ENCODE data around the gene LRRC4B. TPM values are rescaled to one million over a fixed set of nuclear protein-coding genes. Genes with fewer than 3 reads are reported as not detected.
"Not testable (repeated sequence)": the region's sequence is repeated elsewhere in the genome, so short reads cannot be mapped to it uniquely, and the experiment has no call there.

Gene LRRC4B
- total RNA-seq, 2 experiments from 2014 or later, result not detected

GRCh38 chr19:50532952-50533351 lies 35.3 kb downstream of the LRRC4B start:
- DNase-seq, result no peak
- Mint-ChIP-seq H3K27me3 (ENCODE audit: low read depth) (peaks cover 3% of the 10 kb centered on the region), H3K9me3 (ENCODE audit: insufficient read depth) (no peaks in the 10 kb centered on the region), H3K4me1 (ENCODE audit: low read depth) (no peaks in the 10 kb centered on the region), H3K4me3 (no peak overlapping the region), H3K27ac (no peak overlapping the region), H3K36me3 (ENCODE audit: low read depth) (no peaks in the 10 kb centered on the region)
- ChIA-PET CTCF (interaction anchor here (6.9 kb wide), 1 partner anchor 24 kb away, joined by 58 read pairs; no protein-coding TSS in a partner anchor), POLR2A (no interaction called here)
- ATAC-seq, result no peak

GRCh38 chr19:50531171-50531612 lies 37.0 kb downstream of the LRRC4B start:
- ATAC-seq (no peak), DNase-seq (no peak)
- H3K4me1 Mint-ChIP-seq (ENCODE audit: low read depth), result no peaks in the 10 kb centered on the region
- H3K4me3 Mint-ChIP-seq, result no peak overlapping the region
- no peaks in the 10 kb centered on the region for H3K36me3 Mint-ChIP-seq (ENCODE audit: low read depth)
- ChIA-PET CTCF (no interaction called here), POLR2A (no interaction called here)
- no peak overlapping the region for H3K27ac Mint-ChIP-seq
- H3K27me3 Mint-ChIP-seq (ENCODE audit: low read depth), result peaks cover 3% of the 10 kb centered on the region
- H3K9me3 Mint-ChIP-seq (ENCODE audit: insufficient read depth), result no peaks in the 10 kb centered on the region

GRCh38 chr19:50528052-50528451 lies 40.2 kb downstream of the LRRC4B start:
- H3K36me3 Mint-ChIP-seq (ENCODE audit: low read depth); ATAC-seq; H3K4me1 Mint-ChIP-seq (ENCODE audit: low read depth); H3K9me3 Mint-ChIP-seq (ENCODE audit: insufficient read depth); POLR2A ChIA-PET; H3K27ac Mint-ChIP-seq; H3K27me3 Mint-ChIP-seq (ENCODE audit: low read depth); DNase-seq; H3K4me3 Mint-ChIP-seq: not testable (repeated sequence)
- CTCF ChIA-PET, result interaction anchor here (1.3 kb wide), 1 partner anchor 10 kb away, joined by 5 read pairs; no protein-coding TSS in a partner anchor

GRCh38 chr19:50522881-50523280 lies 45.4 kb downstream of the LRRC4B start:
- Mint-ChIP-seq H3K9me3 (ENCODE audit: insufficient read depth) (no peaks in the 10 kb centered on the region), H3K27me3 (ENCODE audit: low read depth) (no peaks in the 10 kb centered on the region), H3K4me3 (no peak overlapping the region), H3K4me1 (ENCODE audit: low read depth) (no peaks in the 10 kb centered on the region), H3K27ac (no peak overlapping the region), H3K36me3 (ENCODE audit: low read depth) (no peaks in the 10 kb centered on the region)
- ChIA-PET CTCF (no interaction called here), POLR2A (no interaction called here)
- ATAC-seq (no peak), DNase-seq (no peak)

- H3K4me1 Mint-ChIP-seq (ENCODE audit: low read depth), result no peaks in the 10 kb centered on the region
- POLR2A ChIA-PET, result no interaction called here
- no peak overlapping the region for H3K4me3 Mint-ChIP-seq
- H3K9me3 Mint-ChIP-seq (ENCODE audit: insufficient read depth), result no peaks in the 10 kb centered on the region
- DNase-seq, result no peak
- ATAC-seq, result no peak
- H3K36me3 Mint-ChIP-seq (ENCODE audit: low read depth), result no peaks in the 10 kb centered on the region
- H3K27me3 Mint-ChIP-seq (ENCODE audit: low read depth), result no peaks in the 10 kb centered on the region
- CTCF ChIA-PET, result no interaction called here
- H3K27ac Mint-ChIP-seq, result no peak overlapping the region
Observed at GRCh38 chr19:50520822-50521465, 47.3 kb downstream of the LRRC4B start.

- ChIA-PET CTCF (no interaction called here), POLR2A (interaction anchor here (0.7 to 1.4 kb wide), 2 partner anchors 8 to 10 kb away, joined by 3 to 4 read pairs; partner anchors contain the start of gene JOSD2)
- H3K4me1 Mint-ChIP-seq (ENCODE audit: low read depth), result peaks cover 2% of the 10 kb centered on the region
Observed at GRCh38 chr19:50519006-50519575, 49.1 kb downstream of the LRRC4B start.

GRCh38 chr19:50518091-50519005 lies 49.9 kb downstream of the LRRC4B start:
- DNase-seq (no peak), ATAC-seq (no peak)
- no peaks in the 10 kb centered on the region for H3K27me3 Mint-ChIP-seq (ENCODE audit: low read depth)
- no peaks in the 10 kb centered on the region for H3K36me3 Mint-ChIP-seq (ENCODE audit: low read depth)
- H3K4me1 Mint-ChIP-seq (ENCODE audit: low read depth), result peaks cover 2% of the 10 kb centered on the region
- H3K4me3 Mint-ChIP-seq, result no peak overlapping the region
- CTCF ChIA-PET, result no interaction called here
- H3K9me3 Mint-ChIP-seq (ENCODE audit: insufficient read depth), result no peaks in the 10 kb centered on the region
- POLR2A ChIA-PET, result interaction anchor here (0.7 kb wide), 1 partner anchor 11 kb away, joined by 4 read pairs; no protein-coding TSS in a partner anchor
- no peak overlapping the region for H3K27ac Mint-ChIP-seq

More at GRCh38 chr19:50519006-50519575, 49.1 kb downstream of the LRRC4B start:
- H3K9me3 Mint-ChIP-seq (ENCODE audit: insufficient read depth), result no peaks in the 10 kb centered on the region
- no peaks in the 10 kb centered on the region for H3K27me3 Mint-ChIP-seq (ENCODE audit: low read depth)
- no peak overlapping the region for H3K4me3 Mint-ChIP-seq
- no peak for DNase-seq
- no peaks in the 10 kb centered on the region for H3K36me3 Mint-ChIP-seq (ENCODE audit: low read depth)
- ATAC-seq, result no peak
- H3K27ac Mint-ChIP-seq, result no peak overlapping the region

- Mint-ChIP-seq H3K36me3 (ENCODE audit: low read depth) (no peaks in the 10 kb centered on the region), H3K4me1 (ENCODE audit: low read depth) (peaks cover 2% of the 10 kb centered on the region), H3K4me3 (no peak overlapping the region), H3K27ac (no peak overlapping the region), H3K9me3 (ENCODE audit: insufficient read depth) (no peaks in the 10 kb centered on the region), H3K27me3 (ENCODE audit: low read depth) (no peaks in the 10 kb centered on the region)
- ChIA-PET CTCF (no interaction called here), POLR2A (no interaction called here)
- ATAC-seq, result no peak
- DNase-seq, result no peak
Observed at GRCh38 chr19:50517704-50518075, 50.5 kb downstream of the LRRC4B start.

- Mint-ChIP-seq H3K36me3 (ENCODE audit: low read depth) (no peaks in the 10 kb centered on the region), H3K27ac (no peak overlapping the region), H3K27me3 (ENCODE audit: low read depth) (no peaks in the 10 kb centered on the region), H3K4me3 (no peak overlapping the region), H3K4me1 (ENCODE audit: low read depth) (peaks cover 2% of the 10 kb centered on the region), H3K9me3 (ENCODE audit: insufficient read depth) (no peaks in the 10 kb centered on the region)
- ChIA-PET POLR2A (no interaction called here), CTCF (interaction anchor here (1.5 kb wide), 1 partner anchor 40 kb away, joined by 6 read pairs; no protein-coding TSS in a partner anchor)
- no peak for ATAC-seq
- DNase-seq, result no peak
Observed at GRCh38 chr19:50516964-50517703, 51.1 kb downstream of the LRRC4B start.

- DNase-seq (no peak), ATAC-seq (no peak)
- POLR2A ChIA-PET, result no interaction called here
- H3K36me3 Mint-ChIP-seq (ENCODE audit: low read depth), result no peaks in the 10 kb centered on the region
- H3K9me3 Mint-ChIP-seq (ENCODE audit: insufficient read depth), result no peaks in the 10 kb centered on the region
- CTCF ChIA-PET, result interaction anchor here (1.5 kb wide), 1 partner anchor 40 kb away, joined by 6 read pairs; no protein-coding TSS in a partner anchor
- H3K27me3 Mint-ChIP-seq (ENCODE audit: low read depth), result no peaks in the 10 kb centered on the region
- H3K27ac Mint-ChIP-seq, result no peak overlapping the region
- no peak overlapping the region for H3K4me3 Mint-ChIP-seq
- H3K4me1 Mint-ChIP-seq (ENCODE audit: low read depth), result peaks cover 5% of the 10 kb centered on the region
Observed at GRCh38 chr19:50516456-50516855, 51.8 kb downstream of the LRRC4B start.

GRCh38 chr19:50515168-50515561 lies 53.1 kb downstream of the LRRC4B start:
- Mint-ChIP-seq H3K4me1 (ENCODE audit: low read depth) (peaks cover 15% of the 10 kb centered on the region), H3K27me3 (ENCODE audit: low read depth) (no peaks in the 10 kb centered on the region), H3K9me3 (ENCODE audit: insufficient read depth) (no peaks in the 10 kb centered on the region), H3K36me3 (ENCODE audit: low read depth) (no peaks in the 10 kb centered on the region), H3K27ac (no peak overlapping the region), H3K4me3 (no peak overlapping the region)
- DNase-seq (no peak), ATAC-seq (no peak)
- CTCF ChIA-PET, result interaction anchor here (1.5 kb wide), 1 partner anchor 42 kb away, joined by 6 read pairs; no protein-coding TSS in a partner anchor
- POLR2A ChIA-PET, result no interaction called here
